ENCODE results near the gene CLCNKB.

The CLCNKB gene

GRCh38 chr1:16077406-16078245 lies 34.0 kb downstream of the CLCNKB start:
- FAIRE-seq: no peak

- FAIRE-seq: no peak
Measured at GRCh38 chr1:16078925-16079656, 35.5 kb downstream of the CLCNKB start.

- FAIRE-seq: no peak
Measured at GRCh38 chr1:16080422-16081150, 37.0 kb downstream of the CLCNKB start.

DNA sequence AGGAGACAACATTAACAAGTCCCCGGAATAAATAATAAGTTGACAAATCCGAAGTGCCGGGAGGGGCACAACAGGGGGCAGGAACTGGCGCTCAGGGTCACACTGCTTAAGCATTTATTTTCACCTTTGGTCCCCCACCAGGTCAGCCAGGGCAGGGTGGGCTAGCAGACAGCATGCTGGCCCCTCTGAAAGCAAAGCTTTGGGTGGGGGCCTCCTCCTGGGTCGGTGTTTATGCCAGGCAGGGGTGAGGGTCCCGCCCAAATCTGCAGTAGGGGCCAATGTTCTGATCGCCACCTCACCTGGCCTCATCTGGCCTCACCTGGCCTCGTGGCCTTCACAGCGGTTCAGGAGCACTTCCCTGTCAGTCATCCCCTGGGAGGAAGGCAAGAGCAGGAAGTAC lies 38.1 kb downstream of the CLCNKB start:
- FAIRE-seq: no peak

GRCh38 chr1:16082283-16083038 lies 38.9 kb downstream of the CLCNKB start:
- no peak for FAIRE-seq

GRCh38 chr1:16083486-16083885 lies 39.9 kb downstream of the CLCNKB start:
- FAIRE-seq: no peak

DNA sequence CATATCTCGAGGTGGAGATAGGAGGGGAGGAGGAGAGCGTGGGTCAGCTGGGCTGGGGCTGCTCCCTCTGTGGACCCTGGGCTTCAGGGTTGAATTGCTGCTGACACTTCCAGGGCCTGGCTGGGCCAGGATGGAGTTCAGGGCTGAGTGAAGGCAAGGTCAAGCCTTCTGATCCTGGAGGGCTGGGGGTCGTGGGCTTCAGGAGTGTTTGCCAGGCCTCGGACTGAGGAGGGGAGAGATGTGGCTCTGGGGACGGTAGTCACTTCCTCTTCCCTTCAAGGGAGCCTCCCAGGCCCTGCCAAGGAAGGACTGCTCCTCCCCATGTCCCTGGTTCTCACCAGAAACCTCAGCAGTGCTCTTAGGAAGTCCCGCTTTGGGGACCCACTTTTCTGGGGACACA lies 41.9 kb downstream of the CLCNKB start:
- FAIRE-seq: no peak

GRCh38 chr1:16087733-16088132 lies 44.2 kb downstream of the CLCNKB start:
- FAIRE-seq: no peak

GRCh38 chr1:16088351-16088911 lies 44.8 kb downstream of the CLCNKB start:
- no peak for FAIRE-seq

DNA sequence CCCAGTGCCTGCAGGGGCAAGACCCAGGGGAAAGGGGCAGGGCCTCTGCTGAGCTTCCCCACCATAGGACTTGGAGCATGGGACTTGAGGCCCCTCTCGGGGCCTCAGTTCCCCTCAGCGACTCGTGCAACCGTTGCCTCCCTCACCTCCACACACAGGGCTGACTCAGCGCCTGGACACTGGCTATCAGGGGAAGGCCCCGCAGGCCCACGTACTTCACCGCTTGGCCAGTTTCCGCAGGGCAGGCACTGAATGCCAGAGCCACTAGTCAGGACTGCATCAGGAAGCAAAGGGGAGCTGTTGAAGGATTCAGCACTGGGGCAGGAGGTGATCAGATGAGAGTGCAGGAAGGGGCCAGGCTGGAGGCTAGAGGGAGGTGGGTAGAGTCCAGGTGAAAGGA lies 45.4 kb downstream of the CLCNKB start:
- no peak for FAIRE-seq

GRCh38 chr1:16090076-16090826 lies 46.7 kb downstream of the CLCNKB start:
- no peak for FAIRE-seq

GRCh38 chr1:16091296-16091695 lies 47.7 kb downstream of the CLCNKB start:
- FAIRE-seq: no peak

DNA sequence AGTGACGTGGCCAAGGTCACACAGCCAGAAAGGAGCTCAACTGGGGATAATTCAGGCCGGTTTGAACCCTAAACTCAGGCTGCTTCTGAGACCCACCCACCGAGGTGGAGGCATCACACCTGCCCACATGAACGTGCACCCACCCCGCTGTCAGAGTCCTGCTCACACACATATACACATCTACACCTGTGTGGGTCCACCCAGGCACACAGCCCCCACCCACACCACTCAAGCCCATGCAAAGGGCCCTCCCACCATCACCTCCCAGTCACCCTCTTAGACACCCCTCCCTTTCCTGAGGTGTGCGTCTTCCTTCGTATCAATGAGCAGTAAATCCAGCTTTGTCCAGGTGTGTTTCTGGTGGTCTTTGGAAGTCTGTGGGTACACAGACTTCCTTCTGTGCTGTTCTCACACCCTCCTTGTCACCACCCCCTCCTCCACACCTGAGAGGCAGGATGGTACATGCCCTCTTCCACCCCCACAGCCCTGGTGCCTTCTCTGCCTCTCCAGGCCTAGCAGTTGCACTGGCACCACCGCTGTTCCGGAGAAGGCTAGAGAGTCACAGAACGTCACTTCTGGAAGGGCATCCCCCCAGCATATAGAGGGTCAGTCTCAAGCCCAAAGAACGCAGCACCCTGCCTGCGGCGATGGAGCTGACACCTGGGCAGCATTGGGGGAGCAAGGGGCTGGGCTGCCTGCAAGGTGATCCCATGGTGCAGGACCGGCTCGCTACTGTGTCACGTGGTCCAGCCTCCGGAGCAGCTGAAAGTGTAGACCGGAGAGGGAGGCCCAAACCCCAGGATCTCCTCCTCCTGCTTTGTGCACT lies 48.7 kb downstream of the CLCNKB start:
- no peak for FAIRE-seq

DNA sequence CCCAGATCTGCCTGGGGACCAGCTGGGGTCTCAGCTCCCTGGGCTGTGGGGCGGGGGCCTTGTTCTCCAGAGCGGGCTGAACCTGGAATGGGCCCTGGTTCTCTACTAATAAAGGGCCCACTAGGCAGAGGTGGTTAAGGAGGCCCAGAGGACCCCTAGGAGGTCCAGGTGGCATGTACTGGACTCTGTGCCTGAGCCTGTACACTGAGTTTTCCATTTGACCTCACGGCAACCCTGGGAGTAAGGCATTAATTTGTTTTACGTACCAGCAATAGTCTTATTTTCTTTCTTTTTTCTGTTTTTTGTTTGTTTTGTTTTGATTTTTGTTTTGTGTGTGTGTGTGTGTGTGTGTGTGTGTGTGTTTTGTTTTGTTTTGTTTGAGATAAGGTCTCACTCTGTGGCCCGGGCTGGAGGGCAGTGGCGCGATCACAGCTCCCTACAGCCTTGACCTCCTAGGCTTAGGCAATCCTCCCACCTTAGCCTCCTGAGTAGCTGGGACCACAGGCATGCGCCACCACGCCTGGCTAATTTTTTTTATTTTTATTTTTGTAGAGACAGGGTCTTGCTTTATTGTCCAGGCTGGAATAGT lies 49.4 kb downstream of the CLCNKB start:
- FAIRE-seq: no peak

- FAIRE-seq: no peak
Measured at GRCh38 chr1:16093611-16094010, 50.0 kb downstream of the CLCNKB start.

- FAIRE-seq: no peak
Measured at GRCh38 chr1:16094453-16095158, 51.0 kb downstream of the CLCNKB start.

DNA sequence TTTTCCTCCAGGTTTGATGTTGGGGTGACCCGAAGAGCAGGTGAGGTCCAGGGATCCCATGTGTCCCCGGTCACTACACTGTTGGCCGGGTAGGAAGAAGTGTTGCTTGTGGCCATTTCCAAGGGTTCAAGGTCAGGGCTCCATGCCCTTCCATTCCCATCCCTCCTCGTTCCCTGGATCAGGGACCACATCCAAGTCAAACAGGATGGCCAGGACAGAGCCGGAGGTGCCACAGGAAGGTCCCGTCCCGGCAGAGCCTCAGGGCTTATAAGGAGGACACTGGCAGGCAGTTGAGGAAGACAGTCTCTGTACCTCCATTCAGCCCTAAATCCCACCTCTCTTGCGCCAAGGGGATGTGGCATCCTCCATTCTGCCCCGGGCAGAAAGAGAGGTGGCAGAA lies 51.9 kb downstream of the CLCNKB start:
- no peak for FAIRE-seq

GRCh38 chr1:16099412-16099811 lies 55.8 kb downstream of the CLCNKB start:
- FAIRE-seq: no peak

GRCh38 chr1:16101623-16102022 lies 58.0 kb downstream of the CLCNKB start:
- FAIRE-seq: no peak
